ENCODE measurements around the gene DCLK2.

DCLK2 gene

DNA sequence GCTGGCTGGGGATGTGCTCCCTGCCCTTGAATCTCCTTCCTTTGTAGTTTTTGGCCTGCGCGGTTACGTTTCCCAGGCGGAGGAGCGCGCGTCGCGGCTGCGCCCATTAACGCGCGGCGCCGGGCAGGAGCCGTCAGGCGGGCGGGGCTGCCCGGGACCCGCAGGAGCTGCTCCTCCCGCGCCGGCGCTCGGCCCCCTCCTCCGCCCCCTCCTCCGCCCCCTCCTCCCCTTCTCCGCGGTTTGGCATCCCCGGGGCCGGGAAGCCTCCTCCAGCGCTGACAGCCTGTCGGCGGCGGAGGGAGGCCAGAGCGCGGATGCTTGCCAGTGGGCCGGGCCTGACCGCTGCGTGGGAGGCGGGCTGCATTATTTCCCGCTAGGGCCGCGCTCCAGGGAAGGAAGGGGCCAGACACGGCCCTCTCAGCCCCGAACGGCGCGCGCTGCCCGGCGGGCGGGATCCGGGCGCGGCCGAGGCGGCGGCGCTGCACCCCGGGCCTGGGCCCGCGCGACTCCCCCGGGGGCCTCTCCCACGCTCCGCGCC is at the start of gene DCLK2:
Gene DCLK2 (plus strand): TSS at position 405 of the 538 bp plus-strand sequence. CDS start 583 bp downstream, outside the sequence.
- Mint-ChIP-seq H3K27me3 (peaks cover 50% of the 10 kb centered on the region), H3K4me1 (ENCODE audit: low read depth) (peaks cover 19% of the 10 kb centered on the region), H3K9me3 (no peaks in the 10 kb centered on the region), H3K4me3 (peak within 1 kb of the TSS; percentile 73), H3K27ac (no peak within 1 kb of the TSS), H3K36me3 (ENCODE audit: low read depth) (no peaks in the 10 kb centered on the region)
- intact Hi-C loops (cut with micrococcal nuclease) = loop anchor here (5.0 kb wide), 1 partner anchor 49 kb away; no protein-coding TSS in a partner anchor

DNA sequence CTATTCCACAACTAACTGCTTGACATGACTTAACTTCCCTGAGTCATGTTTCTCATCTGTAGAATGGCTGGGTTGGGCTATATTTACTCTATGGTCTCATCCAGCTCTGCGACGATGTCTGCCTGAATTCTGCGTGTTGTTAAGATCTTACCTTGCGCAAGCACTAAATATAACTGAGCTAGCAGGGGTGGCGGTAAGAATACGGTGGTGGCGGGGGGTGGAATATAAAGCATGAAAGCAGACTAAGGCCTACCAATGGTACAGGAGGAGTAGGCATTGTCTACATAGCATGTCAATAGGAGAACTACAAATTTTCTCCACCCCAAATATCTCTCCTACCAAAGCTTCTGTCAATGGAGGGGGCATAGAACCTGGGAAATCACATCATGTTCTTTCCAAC is 45.7 kb upstream of the DCLK2 start:
- no peaks in the 10 kb centered on the region for H3K36me3 Mint-ChIP-seq (ENCODE audit: low read depth)
- H3K4me1 Mint-ChIP-seq (ENCODE audit: low read depth) = peaks cover 5% of the 10 kb centered on the region
- intact Hi-C loops (cut with micrococcal nuclease) = no loop called here
- peaks cover 5% of the 10 kb centered on the region for H3K9me3 Mint-ChIP-seq
- H3K27ac Mint-ChIP-seq = no peak overlapping the region
- H3K4me3 Mint-ChIP-seq = no peak overlapping the region
- peaks cover 4% of the 10 kb centered on the region for H3K27me3 Mint-ChIP-seq

DNA sequence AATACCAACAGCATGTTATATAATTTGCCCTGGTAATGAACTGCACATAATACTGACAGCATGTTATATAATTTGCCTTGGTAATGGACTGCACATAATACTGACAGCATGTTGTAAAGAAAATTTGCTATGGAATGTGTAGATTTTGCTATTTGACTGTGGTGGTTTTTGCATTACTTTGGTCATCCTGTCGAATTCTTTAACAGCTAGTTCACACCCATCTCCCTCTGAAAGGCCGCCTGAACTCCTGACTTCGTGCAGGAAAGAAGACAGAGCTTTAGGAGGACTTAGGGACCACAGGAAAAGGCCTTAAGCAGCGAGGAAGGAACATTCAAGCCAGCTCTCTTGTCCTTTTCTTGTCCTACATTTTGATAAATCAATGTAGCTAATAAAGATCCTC is 45.2 kb upstream of the DCLK2 start:
- Mint-ChIP-seq H3K4me1 (ENCODE audit: low read depth) (peaks cover 5% of the 10 kb centered on the region), H3K4me3 (no peak overlapping the region), H3K9me3 (no peaks in the 10 kb centered on the region), H3K36me3 (ENCODE audit: low read depth) (no peaks in the 10 kb centered on the region), H3K27me3 (peaks cover 4% of the 10 kb centered on the region), H3K27ac (no peak overlapping the region)
- intact Hi-C loops (cut with micrococcal nuclease) = no loop called here

DNA sequence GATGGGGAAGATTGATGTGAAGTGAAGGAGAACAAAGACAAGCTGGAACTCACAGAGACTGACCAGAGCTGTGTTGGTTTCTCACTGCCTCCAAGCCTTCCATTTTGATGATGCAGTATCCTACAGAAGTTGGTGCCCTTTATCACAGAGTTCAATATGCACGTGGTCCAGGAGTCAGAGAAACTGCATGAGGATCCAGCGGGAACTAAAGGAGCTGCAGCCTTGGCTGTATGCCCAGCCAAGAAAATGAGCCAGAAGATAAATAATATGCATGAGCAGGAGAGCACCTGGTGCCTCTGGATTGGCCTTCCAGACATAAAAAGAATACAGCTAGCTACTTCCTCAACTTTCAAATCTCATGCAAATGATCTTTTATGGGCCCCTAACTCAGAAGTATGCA is 44.3 kb upstream of the DCLK2 start:
- Mint-ChIP-seq H3K4me1 (ENCODE audit: low read depth) (peaks cover 5% of the 10 kb centered on the region), H3K27me3 (peaks cover 4% of the 10 kb centered on the region), H3K36me3 (ENCODE audit: low read depth) (no peaks in the 10 kb centered on the region), H3K4me3 (no peak overlapping the region), H3K9me3 (no peaks in the 10 kb centered on the region), H3K27ac (no peak overlapping the region)
- intact Hi-C loops (cut with micrococcal nuclease) = no loop called here

DNA sequence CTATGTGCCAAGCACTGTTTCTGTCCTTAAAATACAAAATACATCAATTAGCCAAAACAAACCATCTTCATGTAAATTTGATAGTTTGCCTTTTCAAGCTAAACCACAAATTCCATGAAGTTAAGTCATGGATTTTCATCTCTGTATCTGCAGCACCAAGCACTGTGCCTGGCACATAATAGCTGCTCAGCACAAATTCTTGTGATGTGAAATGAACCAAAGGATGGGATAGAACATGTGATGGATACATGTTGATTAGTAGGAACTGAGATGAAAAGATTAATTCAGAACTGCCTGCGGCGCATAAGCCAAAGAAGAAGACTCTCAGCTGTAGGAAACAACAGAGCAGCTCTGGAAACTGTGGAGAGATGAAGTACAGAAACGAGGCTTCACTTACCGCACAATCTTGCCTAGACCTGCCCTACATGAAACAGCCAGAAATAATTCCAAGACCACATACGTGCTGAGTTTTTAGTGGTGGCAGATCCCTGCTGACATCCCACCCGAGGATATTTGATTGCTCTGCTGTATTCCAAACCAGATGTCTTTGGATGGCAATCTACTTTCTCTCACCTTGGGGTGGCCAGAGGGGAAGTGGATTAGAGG is 40.9 kb upstream of the DCLK2 start:
- Mint-ChIP-seq H3K9me3 (no peaks in the 10 kb centered on the region), H3K4me3 (no peak overlapping the region), H3K27ac (no peak overlapping the region), H3K27me3 (peaks cover 4% of the 10 kb centered on the region), H3K4me1 (ENCODE audit: low read depth) (peaks cover 5% of the 10 kb centered on the region), H3K36me3 (ENCODE audit: low read depth) (no peaks in the 10 kb centered on the region)
- intact Hi-C loops (cut with micrococcal nuclease) = no loop called here

DNA sequence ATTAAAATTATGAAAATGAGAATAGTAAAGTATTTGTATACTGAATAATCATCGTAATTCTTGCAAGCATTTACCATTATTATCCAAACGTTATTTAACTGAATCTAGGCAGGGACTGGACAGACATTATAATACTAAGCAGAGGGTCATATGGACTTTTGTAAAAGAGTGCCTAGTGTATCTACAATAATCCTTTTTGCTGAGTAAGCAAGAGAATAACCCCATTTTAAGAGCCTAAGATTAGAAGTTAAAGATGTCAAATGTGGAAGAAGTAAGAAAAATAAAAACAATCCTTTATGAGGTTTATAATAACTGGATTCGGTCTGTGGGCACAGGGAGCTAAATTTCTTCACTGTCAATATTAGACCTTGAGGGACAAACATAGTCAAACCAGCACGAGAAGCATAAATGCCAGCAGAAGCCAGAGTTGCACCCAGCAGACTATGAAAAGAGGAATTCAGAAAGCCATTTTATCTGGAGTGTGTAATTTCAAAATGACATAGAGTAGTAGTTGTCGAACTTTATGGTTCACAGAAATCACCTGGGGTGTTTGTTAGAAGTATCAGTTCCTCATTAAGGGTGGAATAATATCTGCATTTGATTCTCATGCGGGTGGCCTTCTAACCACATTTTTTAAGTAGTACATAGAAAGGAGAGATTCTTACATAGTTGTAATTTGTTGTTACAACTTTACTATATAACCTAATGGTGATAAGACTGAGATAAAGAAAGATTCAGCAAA is 39.7 kb upstream of the DCLK2 start:
- intact Hi-C loops (cut with micrococcal nuclease) = no loop called here
- Mint-ChIP-seq H3K4me3 (no peak overlapping the region), H3K4me1 (ENCODE audit: low read depth) (peaks cover 5% of the 10 kb centered on the region), H3K9me3 (no peaks in the 10 kb centered on the region), H3K27ac (no peak overlapping the region), H3K27me3 (no peaks in the 10 kb centered on the region), H3K36me3 (ENCODE audit: low read depth) (no peaks in the 10 kb centered on the region)

DNA sequence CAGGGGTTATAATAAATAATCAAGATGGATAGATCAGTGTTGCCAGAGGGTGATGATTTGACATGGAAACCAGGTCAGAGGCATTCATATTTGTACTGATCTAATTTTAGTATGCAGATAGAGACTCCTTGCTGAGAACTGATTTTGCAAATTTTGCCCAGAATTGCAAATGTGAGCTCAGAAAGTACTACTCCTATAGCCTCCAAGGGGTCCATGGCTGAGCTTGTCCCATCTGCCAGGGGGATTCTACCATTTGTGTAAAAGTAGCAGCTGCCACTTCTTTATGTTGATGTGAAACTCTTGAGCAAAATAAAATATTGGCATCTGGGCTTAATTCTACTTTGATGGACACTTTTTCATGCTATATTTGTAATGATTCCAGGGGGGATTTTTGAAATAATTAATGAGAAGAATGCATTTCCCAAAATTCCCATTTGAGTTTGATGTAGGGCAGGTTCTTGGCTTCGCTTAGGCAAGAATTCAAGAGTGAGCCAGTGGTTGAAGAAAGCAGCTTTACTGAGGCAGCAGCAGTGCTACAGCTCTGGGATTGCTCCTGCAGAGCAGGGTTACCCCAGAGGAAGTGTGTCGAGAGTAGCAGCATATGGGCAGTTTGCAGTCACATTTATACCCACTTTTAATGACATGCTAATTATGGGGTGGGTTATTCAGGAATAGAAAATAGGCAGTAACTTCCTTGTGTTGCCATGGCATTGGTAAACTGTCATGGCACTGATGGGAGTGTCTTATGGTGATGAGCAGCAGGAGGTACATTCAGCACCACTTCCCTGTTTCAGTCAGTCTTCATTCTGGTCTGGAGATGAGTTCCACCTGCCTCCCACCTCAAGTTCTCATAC is 38.7 kb upstream of the DCLK2 start:
- no peak overlapping the region for H3K27ac Mint-ChIP-seq
- no peaks in the 10 kb centered on the region for H3K9me3 Mint-ChIP-seq
- H3K4me3 Mint-ChIP-seq = no peak overlapping the region
- peaks cover 5% of the 10 kb centered on the region for H3K4me1 Mint-ChIP-seq (ENCODE audit: low read depth)
- H3K27me3 Mint-ChIP-seq = no peaks in the 10 kb centered on the region
- no peaks in the 10 kb centered on the region for H3K36me3 Mint-ChIP-seq (ENCODE audit: low read depth)
- intact Hi-C loops (cut with micrococcal nuclease) = no loop called here

DNA sequence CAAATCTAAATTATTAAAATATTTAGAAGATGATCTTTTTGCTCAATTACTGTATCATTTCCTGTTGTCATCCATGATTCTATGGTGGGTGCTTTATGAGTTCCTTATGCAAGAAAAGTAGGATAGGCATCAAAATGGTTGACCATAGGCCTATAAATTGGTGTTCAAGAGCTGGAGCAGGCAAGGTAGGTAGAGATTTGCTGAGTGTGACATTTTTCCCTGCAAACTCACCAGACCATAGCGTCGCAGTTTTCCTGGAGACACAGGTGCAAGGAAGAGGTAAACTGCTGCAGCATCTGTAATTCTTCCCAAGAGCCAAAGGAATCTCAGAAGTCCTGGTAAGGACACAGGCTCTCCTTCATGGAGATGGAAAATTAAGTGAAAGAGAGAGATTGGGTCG is 33.7 kb upstream of the DCLK2 start:
- intact Hi-C loops (cut with micrococcal nuclease) = no loop called here
- H3K4me3 Mint-ChIP-seq = no peak overlapping the region
- H3K4me1 Mint-ChIP-seq (ENCODE audit: low read depth) = no peaks in the 10 kb centered on the region
- no peak overlapping the region for H3K27ac Mint-ChIP-seq
- no peaks in the 10 kb centered on the region for H3K9me3 Mint-ChIP-seq
- peaks cover 7% of the 10 kb centered on the region for H3K27me3 Mint-ChIP-seq
- H3K36me3 Mint-ChIP-seq (ENCODE audit: low read depth) = no peaks in the 10 kb centered on the region

DNA sequence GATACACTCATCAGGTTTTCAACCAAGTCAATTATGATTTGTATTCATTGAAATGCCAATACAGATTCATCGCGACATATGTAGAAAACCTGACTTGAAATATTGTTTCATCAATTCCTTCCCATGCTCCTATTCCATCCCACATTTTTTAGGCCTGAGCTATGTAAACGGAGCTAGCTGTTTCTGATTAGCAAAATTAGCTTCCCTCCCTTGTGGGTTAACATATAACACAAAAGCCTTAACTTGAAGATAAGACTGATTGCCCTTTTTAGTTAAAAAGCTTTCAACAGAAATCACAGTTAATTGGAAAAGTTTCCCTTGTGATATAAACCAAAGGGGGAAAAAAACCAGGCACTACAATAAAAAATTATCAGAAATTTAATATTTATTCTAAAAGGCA is 32.8 kb upstream of the DCLK2 start:
- Mint-ChIP-seq H3K9me3 (no peaks in the 10 kb centered on the region), H3K27ac (no peak overlapping the region), H3K4me1 (ENCODE audit: low read depth) (no peaks in the 10 kb centered on the region), H3K27me3 (peaks cover 7% of the 10 kb centered on the region), H3K36me3 (ENCODE audit: low read depth) (no peaks in the 10 kb centered on the region), H3K4me3 (no peak overlapping the region)
- intact Hi-C loops (cut with micrococcal nuclease) = no loop called here

DNA sequence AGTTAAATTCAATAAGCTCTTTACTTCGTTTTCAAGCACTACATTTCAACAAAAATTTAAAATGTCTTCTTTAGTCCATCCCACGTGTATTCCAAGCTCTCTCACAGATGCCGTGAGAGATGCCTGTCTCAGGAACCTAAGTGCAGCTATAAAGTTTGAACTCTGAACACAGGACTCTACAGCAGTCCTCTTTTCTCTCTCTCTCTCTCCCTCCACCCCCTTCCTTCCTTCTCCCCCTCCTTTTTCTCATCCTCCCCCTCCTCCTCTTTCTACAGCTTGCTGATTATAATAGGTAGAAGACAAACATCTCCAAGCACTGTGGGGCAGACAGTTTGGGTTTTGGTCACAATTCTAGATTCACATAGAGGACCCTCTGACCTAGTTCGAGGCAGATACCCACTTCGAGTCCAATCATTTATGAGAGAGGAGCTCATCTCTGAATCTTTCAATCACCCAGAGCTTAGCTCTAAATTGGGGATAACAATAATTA is 31.5 kb upstream of the DCLK2 start:
- intact Hi-C loops (cut with micrococcal nuclease) = no loop called here
- H3K9me3 Mint-ChIP-seq = no peaks in the 10 kb centered on the region
- H3K27ac Mint-ChIP-seq = no peak overlapping the region
- no peaks in the 10 kb centered on the region for H3K4me1 Mint-ChIP-seq (ENCODE audit: low read depth)
- H3K36me3 Mint-ChIP-seq (ENCODE audit: low read depth) = no peaks in the 10 kb centered on the region
- H3K27me3 Mint-ChIP-seq = peaks cover 7% of the 10 kb centered on the region
- no peak overlapping the region for H3K4me3 Mint-ChIP-seq

DNA sequence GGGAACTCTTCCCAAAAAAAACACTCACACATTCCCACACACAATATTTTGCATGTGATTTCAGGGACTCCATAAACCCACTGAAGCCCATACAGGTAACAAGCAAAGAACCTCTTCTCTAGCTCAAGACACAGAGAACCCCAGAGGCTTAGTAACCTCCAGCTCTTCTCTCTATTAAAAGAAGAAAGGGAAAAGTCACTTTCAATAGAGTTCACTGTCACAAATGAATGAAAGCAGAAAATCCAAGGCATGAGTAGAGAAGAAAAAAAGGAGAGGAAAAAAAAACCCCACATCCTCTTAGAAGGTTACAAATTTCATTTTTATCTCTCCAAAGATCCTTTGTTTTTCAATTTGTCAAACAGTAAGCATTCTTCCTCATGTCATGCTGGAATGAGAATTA is 30.7 kb upstream of the DCLK2 start:
- Mint-ChIP-seq H3K27me3 (peaks cover 7% of the 10 kb centered on the region), H3K9me3 (no peaks in the 10 kb centered on the region), H3K36me3 (ENCODE audit: low read depth) (no peaks in the 10 kb centered on the region), H3K27ac (no peak overlapping the region), H3K4me1 (ENCODE audit: low read depth) (no peaks in the 10 kb centered on the region), H3K4me3 (no peak overlapping the region)
- intact Hi-C loops (cut with micrococcal nuclease) = no loop called here

DNA sequence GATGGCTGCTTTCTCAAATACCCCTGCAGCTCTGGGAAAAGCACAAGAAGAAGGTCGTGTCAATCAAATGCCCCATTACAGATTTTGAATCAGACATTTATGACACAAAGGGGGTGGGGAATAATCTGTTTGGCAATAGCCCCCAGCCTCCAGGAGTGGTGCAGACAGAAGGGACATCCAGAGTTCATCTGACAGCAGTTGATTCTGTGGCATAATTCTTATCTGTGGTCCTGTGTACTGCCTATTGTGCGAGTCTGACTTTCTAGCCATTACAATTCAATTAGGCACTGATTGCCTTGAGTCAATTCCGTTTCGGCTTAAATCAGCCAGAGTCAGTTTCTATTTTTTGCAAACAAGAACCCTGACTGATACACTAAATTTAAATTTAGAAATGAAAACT is 28.6 kb upstream of the DCLK2 start:
- Mint-ChIP-seq H3K4me1 (ENCODE audit: low read depth) (no peaks in the 10 kb centered on the region), H3K27me3 (peaks cover 7% of the 10 kb centered on the region)

DNA sequence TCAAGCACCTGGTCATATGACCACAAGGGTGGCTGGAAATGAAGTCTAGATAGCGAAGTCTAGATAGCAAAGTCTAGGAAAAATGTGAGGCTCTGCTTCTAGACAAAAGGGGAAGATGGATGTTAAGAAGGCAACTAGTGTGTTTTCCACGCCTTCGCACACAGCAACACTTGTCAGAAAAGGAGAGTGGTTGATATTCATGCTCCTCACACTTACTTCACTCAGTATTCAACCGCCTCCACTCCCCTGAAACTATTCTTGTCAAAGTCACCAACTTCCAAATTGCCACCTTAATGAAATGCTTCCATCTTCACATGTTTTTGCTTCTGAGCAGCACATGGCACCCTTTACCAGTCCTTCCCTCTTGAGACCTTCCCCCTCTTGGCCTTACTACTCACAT is 27.7 kb upstream of the DCLK2 start:
- intact Hi-C loops (cut with micrococcal nuclease) = no loop called here
- Mint-ChIP-seq H3K36me3 (ENCODE audit: low read depth) (no peaks in the 10 kb centered on the region), H3K27ac (no peak overlapping the region), H3K27me3 (peaks cover 7% of the 10 kb centered on the region), H3K4me1 (ENCODE audit: low read depth) (no peaks in the 10 kb centered on the region), H3K4me3 (no peak overlapping the region), H3K9me3 (peaks cover 1% of the 10 kb centered on the region)

More for the DNA sequence above, 28.6 kb upstream of the DCLK2 start:
- no peaks in the 10 kb centered on the region for H3K9me3 Mint-ChIP-seq
- no peak overlapping the region for H3K4me3 Mint-ChIP-seq
- H3K36me3 Mint-ChIP-seq (ENCODE audit: low read depth) = no peaks in the 10 kb centered on the region
- no peak overlapping the region for H3K27ac Mint-ChIP-seq
- intact Hi-C loops (cut with micrococcal nuclease) = no loop called here

DNA sequence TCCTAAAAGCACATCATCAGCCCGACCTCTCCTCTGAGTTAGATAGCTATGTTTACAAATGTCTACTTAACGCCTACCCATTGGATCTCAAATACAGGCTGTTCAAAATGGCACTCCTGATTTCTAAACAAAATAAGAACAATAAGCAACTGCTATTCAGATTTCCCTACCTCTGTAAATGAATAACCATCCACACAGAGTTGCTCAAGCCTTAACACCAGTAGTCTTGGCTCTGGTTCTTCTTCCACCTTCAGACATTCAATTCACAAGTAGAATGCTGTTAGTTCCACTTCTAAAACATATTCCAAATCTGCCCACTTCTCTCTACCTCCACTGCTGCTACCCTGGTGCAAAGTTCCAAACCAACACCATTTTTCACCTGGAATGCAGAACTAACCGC is 27.1 kb upstream of the DCLK2 start:
- Mint-ChIP-seq H3K4me1 (ENCODE audit: low read depth) (no peaks in the 10 kb centered on the region), H3K9me3 (peaks cover 7% of the 10 kb centered on the region), H3K27me3 (peaks cover 7% of the 10 kb centered on the region), H3K4me3 (no peak overlapping the region), H3K36me3 (ENCODE audit: low read depth) (no peaks in the 10 kb centered on the region), H3K27ac (no peak overlapping the region)
- intact Hi-C loops (cut with micrococcal nuclease) = no loop called here
